Glomerular visceral epithelial cell (primary cell): Measurements from ENCODE around the gene ZNF484.
"Not testable (repeated sequence)": the region's sequence is repeated elsewhere in the genome, so short reads cannot be mapped to it uniquely, and the experiment has no call there.

Experiments
- DNase-seq: peaks from one replicate; pipeline ENCODE4 v3.0.0-alpha.2; 2016; ENCODE audit errors: extremely low spot score

ZNF484 gene

DNA sequence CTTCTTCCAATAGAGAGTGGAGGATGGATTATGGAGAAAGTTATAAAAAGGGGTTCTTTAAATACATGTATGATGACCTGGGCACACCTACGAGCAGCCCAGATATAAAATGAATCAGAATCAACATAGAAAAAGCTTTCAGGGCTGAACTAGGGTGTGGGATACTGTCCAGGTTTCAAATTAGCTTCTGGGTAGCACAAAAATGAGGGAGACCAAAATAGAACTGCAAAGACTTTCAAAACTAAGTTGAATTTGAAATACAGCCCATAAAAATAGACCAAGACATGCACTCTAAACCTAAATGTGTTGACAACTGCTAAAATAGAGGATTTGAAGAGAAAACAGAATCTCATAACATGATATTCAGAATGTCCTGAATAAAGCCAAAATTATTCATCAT lies 17.0 kb downstream of the ZNF484 start:
- DNase-seq = no peak

- DNase-seq = no peak
Observed at GRCh38 chr9:92857236-92857635, 20.6 kb downstream of the ZNF484 start.

- no peak for DNase-seq
Observed at GRCh38 chr9:92853716-92854115, 24.1 kb downstream of the ZNF484 start.

- no peak for DNase-seq
Observed at GRCh38 chr9:92850898-92851297, 26.9 kb downstream of the ZNF484 start.

GRCh38 chr9:92848740-92849139 lies 29.1 kb downstream of the ZNF484 start:
- DNase-seq = not testable (repeated sequence)

DNA sequence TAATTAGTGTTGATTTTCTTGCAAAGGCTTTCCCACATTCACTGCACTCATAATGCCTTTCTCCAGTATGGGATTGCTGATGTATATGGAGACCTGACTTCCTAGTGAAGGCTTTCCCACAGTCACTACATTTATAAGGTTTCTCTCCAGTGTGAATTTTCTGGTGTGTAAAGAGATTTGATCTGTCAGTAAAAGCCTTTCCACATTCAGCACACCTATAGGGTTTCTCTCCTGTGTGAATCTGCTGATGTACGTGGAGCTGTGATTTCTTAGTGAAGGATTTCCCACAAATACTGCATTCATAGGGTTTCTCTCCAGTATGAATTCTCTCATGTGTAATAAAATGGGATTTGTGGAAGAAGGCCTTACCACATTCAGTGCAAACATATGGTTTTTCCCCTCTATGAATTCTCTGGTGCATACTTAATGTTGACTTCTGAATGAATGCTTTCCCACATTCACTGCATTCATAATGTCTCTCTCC lies 31.1 kb downstream of the ZNF484 start:
- no peak for DNase-seq

DNA sequence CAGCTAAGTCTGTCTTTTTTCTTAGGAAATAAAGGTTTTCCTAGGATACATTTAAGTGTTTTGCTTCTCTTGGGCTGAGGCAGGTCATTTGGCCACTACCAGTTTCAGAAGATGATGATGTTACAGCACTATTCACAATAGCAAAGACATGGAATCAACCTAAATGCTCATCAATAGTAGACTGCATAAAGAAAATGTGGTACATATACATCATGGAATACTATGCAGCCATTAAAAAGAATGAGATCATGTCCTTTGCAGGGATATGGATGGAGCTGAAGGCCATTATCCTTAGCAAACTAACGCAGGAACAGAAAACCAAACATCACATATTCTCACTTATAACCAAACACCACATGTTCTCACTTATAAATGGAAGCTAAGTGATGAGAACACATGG lies 39.4 kb downstream of the ZNF484 start:
- not testable (repeated sequence) for DNase-seq

DNA sequence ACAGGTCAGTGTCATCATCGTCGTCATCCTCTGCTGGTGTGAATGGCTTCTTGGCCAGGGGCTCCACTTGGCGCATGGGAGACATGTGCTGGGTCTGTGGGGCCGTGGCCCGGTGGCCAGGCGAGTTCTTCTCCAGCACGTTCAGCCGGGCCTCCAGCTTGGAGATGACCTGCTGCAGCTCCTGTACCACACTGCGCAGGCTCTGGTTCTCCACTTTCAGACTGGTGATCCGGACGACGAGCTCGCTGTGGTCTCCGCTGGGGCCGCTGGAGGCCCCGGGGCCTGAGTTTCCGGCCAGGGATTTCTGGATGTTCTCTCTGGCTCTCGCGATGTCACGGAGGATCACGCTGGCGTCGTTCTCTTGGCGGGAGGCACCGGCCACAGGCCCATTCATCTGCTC lies 40.6 kb downstream of the ZNF484 start:
- no peak for DNase-seq

DNA sequence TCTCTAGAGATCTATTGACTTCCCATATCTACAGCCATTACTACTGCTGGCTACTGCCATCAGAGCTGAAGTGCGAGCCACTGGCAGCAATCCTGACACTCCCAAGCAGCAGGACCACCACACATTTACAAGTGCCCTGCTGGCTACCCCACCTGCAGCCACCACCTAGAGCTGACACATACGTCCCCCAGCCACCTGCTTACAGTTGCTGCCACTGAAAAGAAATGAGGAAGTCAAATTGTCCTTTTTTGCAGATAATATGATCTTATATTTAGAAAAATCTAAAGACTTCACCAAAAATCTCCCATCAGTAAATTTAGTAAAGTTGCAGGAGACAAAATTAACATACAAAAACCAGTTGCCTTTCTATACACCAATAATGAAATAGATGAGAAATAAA lies 48.4 kb downstream of the ZNF484 start:
- no peak for DNase-seq

- DNase-seq = not testable (repeated sequence)
Observed at GRCh38 chr9:92825065-92825464, 52.8 kb downstream of the ZNF484 start.

GRCh38 chr9:92820964-92821363 lies 56.9 kb downstream of the ZNF484 start:
- DNase-seq = no peak

- DNase-seq = peak; percentile 21
Observed at GRCh38 chr9:92819898-92820297, 57.9 kb downstream of the ZNF484 start.

- not testable (repeated sequence) for DNase-seq
Observed at GRCh38 chr9:92809629-92810326, 68.1 kb downstream of the ZNF484 start.

DNA sequence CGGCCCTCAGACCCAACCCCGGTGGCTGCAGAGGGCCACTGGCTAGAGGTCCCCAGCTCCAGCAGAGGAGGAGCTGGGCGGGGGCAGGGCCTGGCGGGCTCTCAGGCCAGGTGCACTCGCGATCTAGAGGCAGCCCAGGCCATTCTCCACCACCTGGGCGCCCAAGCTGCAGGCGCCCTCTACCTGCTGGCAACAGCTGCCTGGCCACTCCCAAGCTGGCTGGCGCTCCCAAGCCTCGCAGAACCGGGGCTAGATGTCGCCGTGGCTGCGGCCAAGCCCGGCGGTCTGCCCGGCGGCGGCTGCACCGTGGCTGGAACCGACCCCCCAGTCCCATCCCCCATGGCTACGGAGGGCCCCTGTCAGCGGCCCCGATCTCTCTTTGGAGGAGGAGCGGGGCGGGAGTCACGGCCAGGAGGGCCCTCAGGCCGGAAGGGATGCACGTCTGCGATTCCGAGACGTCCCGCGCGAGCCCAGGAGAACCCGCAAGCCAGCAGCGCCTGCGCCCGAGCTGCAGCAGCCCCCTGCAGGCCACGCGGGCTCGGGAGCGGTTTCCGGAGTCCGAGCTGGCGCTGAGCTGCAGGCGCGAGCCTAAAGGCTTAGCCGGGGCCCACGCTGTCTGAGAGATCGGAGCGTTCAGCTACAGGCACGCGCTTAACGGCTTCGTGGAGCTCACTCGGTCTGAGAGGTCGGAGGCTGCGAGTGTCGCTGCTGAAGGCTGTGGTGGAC lies 68.9 kb downstream of the ZNF484 start:
- peak; percentile 62 for DNase-seq

- no peak for DNase-seq
Observed at GRCh38 chr9:92807757-92808725, 69.8 kb downstream of the ZNF484 start.

GRCh38 chr9:92807031-92807756 lies 70.6 kb downstream of the ZNF484 start:
- DNase-seq = no peak

GRCh38 chr9:92804727-92805126 lies 73.1 kb downstream of the ZNF484 start:
- no peak for DNase-seq

DNA sequence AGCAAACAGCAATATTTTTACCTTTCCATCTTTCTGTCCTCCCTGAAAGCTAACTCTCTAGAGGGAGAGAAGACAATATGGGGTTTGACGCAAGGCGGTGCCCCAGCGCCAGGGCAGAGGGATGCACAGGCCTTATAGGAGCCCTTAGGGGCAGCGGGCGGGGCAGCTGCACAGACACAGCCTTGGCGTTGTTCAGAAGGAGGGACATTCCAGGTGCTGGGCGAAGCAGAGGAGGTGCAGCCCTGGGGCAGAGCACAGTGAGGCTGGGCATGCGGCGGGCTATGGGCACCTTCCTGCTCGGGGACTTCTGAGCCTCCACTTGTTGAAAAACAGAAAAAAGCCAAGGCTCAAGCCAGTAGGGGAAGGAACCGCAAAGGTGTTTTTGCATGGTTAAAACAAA lies 79.5 kb downstream of the ZNF484 start:
- no peak for DNase-seq

DNA sequence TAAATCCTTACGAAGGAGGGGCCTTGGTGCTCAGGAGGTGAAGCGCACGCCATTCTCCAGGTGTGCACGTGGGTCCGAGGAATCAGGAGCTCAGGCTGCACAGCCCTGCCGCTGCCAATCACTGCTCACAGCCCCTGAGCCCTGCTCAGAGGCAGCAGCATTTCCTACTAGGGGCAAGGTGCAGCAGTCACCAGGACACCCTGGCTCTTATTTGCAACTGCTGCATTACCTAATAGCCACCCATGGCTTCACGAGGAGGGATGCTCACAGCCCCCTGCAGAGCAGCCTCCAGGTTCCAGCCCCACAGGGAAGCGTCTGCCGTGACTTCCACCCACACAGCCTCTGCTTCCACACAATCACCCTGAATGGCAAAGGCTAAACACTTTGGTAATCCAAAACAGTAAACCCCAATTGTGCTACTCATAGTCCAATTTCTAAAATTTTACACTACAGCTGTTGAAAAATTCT lies 81.5 kb downstream of the ZNF484 start:
- DNase-seq = not testable (repeated sequence)

DNA sequence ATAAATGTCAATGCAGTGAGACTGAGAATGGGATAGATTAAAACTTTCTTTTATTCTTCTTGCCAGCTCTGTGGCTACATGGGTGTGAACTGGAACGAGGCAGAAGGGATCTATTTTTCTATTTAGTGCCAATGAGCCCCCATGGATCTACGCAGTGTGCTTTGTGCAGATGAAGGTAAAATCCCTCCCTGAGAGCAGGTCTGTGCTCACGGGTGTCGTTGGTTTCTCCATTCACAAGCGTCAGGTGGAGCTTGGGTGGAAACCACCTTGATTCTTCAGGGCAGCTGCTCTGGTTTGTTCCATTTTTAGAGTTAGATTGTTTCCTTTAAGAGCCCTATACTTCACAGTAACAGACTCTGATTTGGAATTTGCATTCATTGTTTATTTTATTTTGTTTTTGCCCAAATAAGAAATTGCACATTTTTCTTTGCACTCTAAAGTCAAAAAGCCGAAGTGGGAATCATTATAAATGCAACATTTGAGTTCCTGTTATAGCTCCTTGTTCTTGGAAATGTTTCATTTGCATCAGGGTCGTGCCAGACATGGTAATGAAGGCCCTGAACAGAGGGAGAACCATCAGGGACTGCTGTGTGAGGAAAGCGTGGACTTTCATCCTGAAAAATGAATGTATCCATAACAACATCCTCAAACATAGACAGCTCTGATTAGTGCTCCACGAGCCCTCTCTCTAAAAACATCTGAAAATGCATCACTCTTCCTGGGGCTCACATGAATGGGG lies 82.1 kb downstream of the ZNF484 start:
- no peak for DNase-seq
